GM13977 (cell line): ENCODE data around the gene SRRM5.

Experiments
- DNase-seq: peaks from one replicate; pipeline ENCODE4 v3.0.0; 2012; ENCODE audit warnings: low spot score
- CTCF ChIP-seq: IDR thresholded peaks from 2 replicates; pipeline ENCODE4 v1.5.1; 2012; ENCODE audit warnings: mild to moderate bottlenecking, control low read depth; ENCODE audit not compliant: insufficient read depth; ENCODE audit errors: extremely low read depth, missing control alignments
- in situ Hi-C: fragments of 300-500 bp; cut with MboI; formaldehyde crosslinking; loops from one replicate; pipeline ENCODE4 v1.12.0; 2022; ENCODE audit warnings: low sequenced_read_pairs, low pct_unique_long_range_greater_than_20kb, mixed read lengths, inconsistent platforms; ENCODE audit not compliant: unreplicated experiment

Gene SRRM5

GRCh38 chr19:43656436-43656835 lies 44.5 kb downstream of the SRRM5 start:
- DNase-seq, result no peak
- TF ChIP-seq CTCF, result no peak
- in situ Hi-C loops, result no loop called here

DNA sequence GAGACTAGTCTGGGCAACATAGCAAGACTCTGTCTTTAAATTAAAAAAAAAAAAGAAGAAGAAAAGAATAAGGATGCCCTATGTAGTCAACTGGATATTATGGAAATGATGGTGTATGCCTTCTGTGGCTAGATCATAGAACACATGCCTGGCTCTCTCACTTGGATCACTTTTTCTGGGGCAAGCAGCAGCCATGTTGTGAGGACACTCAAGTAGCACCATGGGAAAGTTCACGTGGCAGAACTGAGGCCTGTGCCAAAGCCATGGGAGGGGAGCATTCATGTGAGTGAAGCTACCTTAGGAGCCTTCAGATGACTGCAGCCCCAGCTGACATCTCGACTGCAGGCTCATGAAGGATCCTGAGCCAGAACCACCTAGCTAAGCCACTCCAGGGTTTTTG lies 46.1 kb downstream of the SRRM5 start:
- DNase-seq, result no peak
- TF ChIP-seq CTCF, result no peak
- in situ Hi-C loops, result no loop called here

DNA sequence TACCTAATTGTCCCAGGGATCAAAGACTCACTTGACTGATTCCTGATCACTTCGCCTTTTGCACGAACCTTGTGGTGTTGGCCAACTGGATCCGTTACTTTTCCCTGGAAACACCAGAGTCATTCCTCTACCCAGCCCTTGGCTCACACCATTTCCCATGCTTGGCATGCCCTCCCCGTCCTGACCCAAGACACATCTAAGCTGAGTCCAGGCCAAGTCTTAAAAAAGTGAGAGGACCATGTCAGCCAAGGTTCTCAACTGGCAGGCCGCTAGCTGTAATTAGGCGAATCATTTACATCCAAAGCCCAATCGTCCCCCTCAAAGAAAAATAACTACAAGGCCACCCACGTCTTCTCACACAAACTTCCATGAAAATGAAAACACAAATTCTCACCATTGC lies 46.6 kb downstream of the SRRM5 start:
- TF ChIP-seq CTCF, result no peak
- in situ Hi-C loops, result no loop called here
- no peak for DNase-seq

- TF ChIP-seq CTCF, result no peak
- in situ Hi-C loops, result no loop called here
- no peak for DNase-seq
Observed at GRCh38 chr19:43660301-43660970, 48.5 kb downstream of the SRRM5 start.

GRCh38 chr19:43660971-43661360 lies 49.1 kb downstream of the SRRM5 start:
- in situ Hi-C loops, result no loop called here
- no peak for TF ChIP-seq CTCF
- no peak for DNase-seq

GRCh38 chr19:43662487-43662886 lies 50.6 kb downstream of the SRRM5 start:
- in situ Hi-C loops, result no loop called here
- TF ChIP-seq CTCF, result no peak
- no peak for DNase-seq
